Fibroblast of skin of back (primary cell): ENCODE data around the gene SNX3.

Source experiments
- DNase-seq: peaks from one replicate; pipeline ENCODE4 v3.0.0-alpha.2; 2013

SNX3 gene

GRCh38 chr6:108170332-108171290 lies 90.2 kb downstream of the SNX3 start:
- no peak for DNase-seq

GRCh38 chr6:108169464-108170331 lies 91.1 kb downstream of the SNX3 start:
- no peak for DNase-seq

GRCh38 chr6:108168501-108169463 lies 92.1 kb downstream of the SNX3 start:
- DNase-seq = peak; percentile 17

GRCh38 chr6:108168090-108168463 lies 92.8 kb downstream of the SNX3 start:
- DNase-seq = no peak

GRCh38 chr6:108167449-108168089 lies 93.3 kb downstream of the SNX3 start:
- DNase-seq = no peak

- DNase-seq = no peak
Measured at GRCh38 chr6:108166664-108167448, 94.0 kb downstream of the SNX3 start.

GRCh38 chr6:108165714-108166663 lies 94.9 kb downstream of the SNX3 start, which contains the start of gene NR2E1:
NR2E1 (plus strand) TSS chr6:108166022; CDS start chr6:108166766, 744 bp downstream.
- DNase-seq = no peak

- DNase-seq = no peak
Measured at GRCh38 chr6:108164815-108165706, 95.8 kb downstream of the SNX3 start.

GRCh38 chr6:108164543-108164814 lies 96.4 kb downstream of the SNX3 start:
- no peak for DNase-seq

- no peak for DNase-seq
Measured at GRCh38 chr6:108163644-108164542, 96.9 kb downstream of the SNX3 start.

- no peak for DNase-seq
Measured at GRCh38 chr6:108163267-108163643, 97.6 kb downstream of the SNX3 start.

- no peak for DNase-seq
Measured at GRCh38 chr6:108161724-108162282, 99.0 kb downstream of the SNX3 start.
